B cell (primary cell): ENCODE measurements around the gene MRPL55. TPM values are rescaled to one million over a fixed set of nuclear protein-coding genes. Genes with fewer than 3 reads are reported as not detected.

Source experiments
- ATAC-seq: fragments of 200-7000 bp; cut with Tn5 transposase; one replicate; pipeline ENCODE4 v1.10.0; 2021; ENCODE audit warnings: low read depth, mild to moderate bottlenecking, moderate number of reproducible peaks, moderate library complexity
- CTCF ChIA-PET: fragments of 350-600 bp; sonication (Branson Sonifier 250); formaldehyde crosslinking; loops from one replicate; lab custom pipeline; 2021; ENCODE audit warnings: antibody characterized with exemption, inconsistent platforms; lab: Charles Lee
- POLR2A ChIA-PET: fragments of 350-600 bp; sonication (Branson Sonifier 250); formaldehyde crosslinking; loops from one replicate; lab custom pipeline; 2021; ENCODE audit warnings: antibody characterized with exemption; lab: Charles Lee
- DNase-seq: peaks from one replicate; pipeline ENCODE4 v3.0.0; 2013
- H2AFZ ChIP-seq: 2 replicates; pipeline ENCODE4 v1.6.1; 2012; ENCODE audit warnings: mild to moderate bottlenecking, low read depth, low read length; ENCODE audit not compliant: insufficient read depth, poor library complexity, severe bottlenecking
- H3K27ac ChIP-seq, 2 donors: 1 replicate in 1 of 2; 2 replicates in 1 of 2; pipeline ENCODE4 v1.5.1; 2012 to 2013; ENCODE audit warnings: low read length in 2 of 2, mild to moderate bottlenecking in 2 of 2, moderate library complexity in 1 of 2
- H3K27me3 ChIP-seq, 4 experiments: fragments of 200-600 bp in 1 of 4; sonication (generic) in 1 of 4; replicated peaks in 1 of 4; 1 replicate in 2 of 4; 2 replicates in 2 of 4; pipeline versions ENCODE4 v1.6.1 to v1.7.0; 2013 to 2016; ENCODE audit warnings: low read length in 3 of 4, mild to moderate bottlenecking in 2 of 4, mixed read lengths in 1 of 4, moderate library complexity in 1 of 4; ENCODE audit not compliant: insufficient read depth in 4 of 4, control insufficient read depth in 3 of 4; ENCODE audit errors: control extremely low read depth in 1 of 4
- H3K36me3 ChIP-seq, 2 experiments: replicated peaks in 1 of 2; 1 replicate in 1 of 2; 2 replicates in 1 of 2; pipeline versions ENCODE4 v1.6.1 to v1.7.1; 2013; ENCODE audit warnings: low read length in 1 of 2; ENCODE audit not compliant: insufficient read depth in 2 of 2, control insufficient read depth in 1 of 2; ENCODE audit errors: control extremely low read depth in 1 of 2, extremely low read depth in 1 of 2
- H3K4me1 ChIP-seq, 2 donors: fragments of 200-600 bp in 1 of 2; sonication (generic) in 1 of 2; 1 replicate in 1 of 2; 2 replicates in 1 of 2; pipeline versions ENCODE4 v1.5.1 to v1.6.1; 2013 to 2017; ENCODE audit warnings: low read length in 2 of 2; ENCODE audit not compliant: control insufficient read depth in 2 of 2, insufficient read depth in 2 of 2
- H3K4me2 ChIP-seq: replicated peaks from 2 replicates; pipeline ENCODE3; 2012; ENCODE audit warnings: mild to moderate bottlenecking, low read depth, low read length; ENCODE audit not compliant: poor library complexity, severe bottlenecking
- H3K4me3 ChIP-seq, 5 experiments: fragments of 200-600 bp in 1 of 5; sonication (generic) in 1 of 5; 1 replicate in 3 of 5; 2 replicates in 2 of 5; pipeline versions ENCODE4 v1.5.1 to v1.7.0; 2011 to 2016; ENCODE audit warnings: low read length in 4 of 5, mild to moderate bottlenecking in 4 of 5, low read depth in 2 of 5, control low read depth in 1 of 5, moderate library complexity in 1 of 5; ENCODE audit not compliant: insufficient read depth in 1 of 5; ENCODE audit errors: control extremely low read depth in 1 of 5, extremely low read depth in 1 of 5
- H3K79me2 ChIP-seq: fragments of 200-600 bp; sonication (generic); one replicate; pipeline ENCODE4 v1.6.0; 2016; ENCODE audit warnings: low read length; ENCODE audit not compliant: control insufficient read depth, insufficient read depth
- H3K9ac ChIP-seq: fragments of 200-600 bp; sonication (generic); 2 replicates; pipeline ENCODE4 v1.6.1; 2017; ENCODE audit warnings: mild to moderate bottlenecking, low read length, moderate library complexity
- H3K9me3 ChIP-seq, 3 donors: one replicate each; pipeline versions ENCODE4 v1.6.1 to v1.7.1; 2013; ENCODE audit warnings: low read length in 2 of 3; ENCODE audit not compliant: control insufficient read depth in 2 of 3, insufficient read depth in 1 of 3; ENCODE audit errors: control extremely low read depth in 1 of 3
- H4K20me1 ChIP-seq: 2 replicates; pipeline ENCODE4 v1.6.0; 2012; ENCODE audit warnings: mild to moderate bottlenecking, low read length; ENCODE audit not compliant: insufficient read depth, control insufficient read depth, poor library complexity, severe bottlenecking
- H3K27ac Mint-ChIP-seq: one replicate; pipeline ENCODE4 v1.8.0; 2021; ENCODE audit warnings: mixed read lengths
- H3K27me3 Mint-ChIP-seq: one replicate; pipeline ENCODE4 v1.8.0; 2021; ENCODE audit warnings: mixed read lengths
- H3K4me1 Mint-ChIP-seq: one replicate; pipeline ENCODE4 v1.8.0; 2021; ENCODE audit warnings: mixed read lengths
- H3K4me3 Mint-ChIP-seq: one replicate; pipeline ENCODE4 v1.8.0; 2021; ENCODE audit warnings: mixed read lengths
- H3K9me3 Mint-ChIP-seq: one replicate; pipeline ENCODE4 v1.8.0; 2022; ENCODE audit warnings: mixed read lengths; ENCODE audit not compliant: insufficient read depth
- CTCF ChIP-seq: fragments of 200-600 bp; IDR thresholded peaks from one replicate; pipeline ENCODE4 v1.8.0; 2022; ENCODE audit warnings: antibody characterized with exemption, mild to moderate bottlenecking
- EZH2 ChIP-seq: IDR thresholded peaks from 2 replicates; pipeline ENCODE4 v1.6.1; 2012; ENCODE audit warnings: borderline replicate concordance, low read depth, mild to moderate bottlenecking, moderate library complexity, low read length; ENCODE audit not compliant: insufficient read depth, poor library complexity, severe bottlenecking
- WGBS: methylation state at CpG from one replicate; pipeline ENCODE4 v1.1.5; 2013; ENCODE audit warnings: missing lambda C conversion rate; ENCODE audit not compliant: insufficient coverage; 5-methylcytosine and 5-hydroxymethylcytosine counted together
- intact Hi-C: fragments of 100-400 bp; cut with micrococcal nuclease; formaldehyde crosslinking; loops from one replicate; pipeline ENCODE4 v1.10.0; 2022
- polyA plus RNA-seq: library from polyadenylated mRNA; depleted of rRNA; stranded (reverse); fragments of >200 nt; gene quantifications from 2 replicates; pipeline ENCODE4 v1.2.3, GENCODE V29; 2012
- total RNA-seq, 2 donors: library from RNA; stranded (reverse); fragments of 120-200 nt in 1 of 2; gene quantifications; 1 replicate in 1 of 2; 2 replicates in 1 of 2; pipeline versions ENCODE4 v1.2.3 to v1.2.4, GENCODE V29; 2013 to 2022

The MRPL55 gene
- total and polyA plus RNA-seq, 2 donors (not counting 1 experiment from before 2014, with no cell fraction given): 38.9 to 297 TPM

DNA sequence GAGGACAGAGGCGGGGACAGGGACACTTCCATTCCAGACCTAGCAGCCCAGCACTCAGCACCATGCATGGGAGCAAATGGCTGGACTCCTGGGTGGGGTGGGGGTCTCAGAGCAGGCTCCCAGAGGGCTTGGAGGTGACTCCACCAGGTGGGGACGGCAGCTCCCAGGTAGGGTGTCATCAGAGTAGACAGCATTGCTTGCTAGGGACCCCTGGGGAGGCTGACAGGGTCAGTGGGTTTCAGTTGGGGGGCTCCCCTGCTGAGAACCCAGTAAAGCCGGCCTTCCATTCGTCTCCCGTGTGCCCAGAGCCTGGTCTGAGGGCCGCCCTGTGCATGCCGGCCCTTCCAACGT, 35.9 kb upstream of the MRPL55 start:
- intact Hi-C loops: no loop called here
- CTCF ChIA-PET: interaction anchor here (1.4 kb wide), 1 partner anchor 14 kb away, joined by 4 read pairs; no protein-coding TSS in a partner anchor
- H3K4me1 ChIP-seq: peaks cover 30 to 42% of the 10 kb centered on the region in 2 donors
- H3K4me3 Mint-ChIP-seq: no peak overlapping the region
- WGBS: 98% methylated on average over 7 of the region's 8 CpGs
- TF ChIP-seq EZH2: no peak
- TF ChIP-seq CTCF: no peak
- DNase-seq (no peak), ATAC-seq (no peak)
- H3K27ac Mint-ChIP-seq: no peak overlapping the region
- H4K20me1 ChIP-seq: peaks cover 97% of the 10 kb centered on the region
- no peak overlapping the region for H3K4me3 ChIP-seq
- POLR2A ChIA-PET: interaction anchor here (0.8 kb wide), 1 partner anchor 20 kb away, joined by 3 read pairs; the partner anchor contains the start of gene IBA57
- peaks cover 65% of the 10 kb centered on the region for H3K79me2 ChIP-seq
- H2AFZ ChIP-seq: no peak overlapping the region
- no peaks in the 10 kb centered on the region for H3K27me3 ChIP-seq
- peaks cover 35% of the 10 kb centered on the region for H3K4me1 Mint-ChIP-seq
- H3K27ac ChIP-seq: no peak overlapping the region
- no peaks in the 10 kb centered on the region for H3K27me3 Mint-ChIP-seq
- H3K9ac ChIP-seq: no peak overlapping the region
- H3K36me3 ChIP-seq: peaks cover 0 to 49% of the 10 kb centered on the region in 2 experiments
- no peak overlapping the region for H3K4me2 ChIP-seq
- H3K9me3 ChIP-seq: no peaks in the 10 kb centered on the region
- no peaks in the 10 kb centered on the region for H3K9me3 Mint-ChIP-seq

- Histone ChIP-seq H3K4me3 (no peak overlapping the region), H2AFZ (no peak overlapping the region), H3K27ac (no peak overlapping the region), H4K20me1 (peaks cover 91% of the 10 kb centered on the region), H3K4me2 (no peak overlapping the region), H3K27me3 (no peaks in the 10 kb centered on the region), H3K9me3 (peaks cover 0 to 2% (median 0%) of the 10 kb centered on the region in 3 donors), H3K4me1 (peaks cover 31 to 44% of the 10 kb centered on the region in 2 donors), H3K79me2 (peaks cover 65% of the 10 kb centered on the region), H3K36me3 (peaks cover 0 to 49% of the 10 kb centered on the region in 2 experiments), H3K9ac (no peak overlapping the region)
- DNase-seq (no peak), ATAC-seq (no peak)
- Mint-ChIP-seq H3K4me1 (peaks cover 41% of the 10 kb centered on the region), H3K27ac (no peak overlapping the region), H3K4me3 (peak overlapping the region; percentile 29), H3K9me3 (no peaks in the 10 kb centered on the region), H3K27me3 (no peaks in the 10 kb centered on the region)
- POLR2A ChIA-PET: interaction anchor here (0.6 kb wide), 1 partner anchor 15 kb away, joined by 8 read pairs; no protein-coding TSS in a partner anchor
- CTCF ChIA-PET: interaction anchor here (1.4 kb wide), 1 partner anchor 14 kb away, joined by 4 read pairs; no protein-coding TSS in a partner anchor
- WGBS: 73% methylated on average over 11 of the region's 16 CpGs
- intact Hi-C loops: no loop called here
- no peak for TF ChIP-seq EZH2
- no peak for TF ChIP-seq CTCF
Observed at GRCh38 chr1:228144193-228144992, 35.3 kb upstream of the MRPL55 start.
